CD4-positive, alpha-beta T cell treated with Interleukin-12 subunit alpha and Interleukin-12 subunit beta, for 1 hour (primary cell): ENCODE results near the gene PWWP2B.

Experiments used
- DNase-seq: peaks from one replicate; pipeline ENCODE4 v3.0.0-alpha.2; 2020

Gene PWWP2B

GRCh38 chr10:132408823-132409666, 12.0 kb downstream of the PWWP2B start:
- no peak for DNase-seq

- DNase-seq: no peak
Measured at GRCh38 chr10:132409667-132410028, 12.6 kb downstream of the PWWP2B start.

GRCh38 chr10:132410056-132410778, 13.2 kb downstream of the PWWP2B start:
- no peak for DNase-seq

- DNase-seq: no peak
Measured at GRCh38 chr10:132410779-132411532, 14.0 kb downstream of the PWWP2B start.

- no peak for DNase-seq
Measured at GRCh38 chr10:132411561-132412253, 14.7 kb downstream of the PWWP2B start.

GRCh38 chr10:132412316-132413192, 15.6 kb downstream of the PWWP2B start:
- no peak for DNase-seq

GRCh38 chr10:132413226-132414205, 16.5 kb downstream of the PWWP2B start:
- no peak for DNase-seq

- no peak for DNase-seq
Measured at GRCh38 chr10:132414402-132415016, 17.5 kb downstream of the PWWP2B start.

- no peak for DNase-seq
Measured at GRCh38 chr10:132415255-132415654, 18.3 kb downstream of the PWWP2B start.

- DNase-seq: no peak
Measured at GRCh38 chr10:132415956-132416355, 19.0 kb downstream of the PWWP2B start.

- no peak for DNase-seq
Measured at GRCh38 chr10:132416566-132417256, 19.7 kb downstream of the PWWP2B start.

- no peak for DNase-seq
Measured at GRCh38 chr10:132417257-132417910, 20.4 kb downstream of the PWWP2B start.

- no peak for DNase-seq
Measured at GRCh38 chr10:132417957-132418441, 21.0 kb downstream of the PWWP2B start.

- no peak for DNase-seq
Measured at GRCh38 chr10:132418527-132419416, 21.8 kb downstream of the PWWP2B start.

GRCh38 chr10:132419538-132420468, 22.8 kb downstream of the PWWP2B start:
- DNase-seq: no peak

- no peak for DNase-seq
Measured at GRCh38 chr10:132420469-132420980, 23.5 kb downstream of the PWWP2B start.
